ENCODE results near the gene HMCN2.

Gene HMCN2

DNA sequence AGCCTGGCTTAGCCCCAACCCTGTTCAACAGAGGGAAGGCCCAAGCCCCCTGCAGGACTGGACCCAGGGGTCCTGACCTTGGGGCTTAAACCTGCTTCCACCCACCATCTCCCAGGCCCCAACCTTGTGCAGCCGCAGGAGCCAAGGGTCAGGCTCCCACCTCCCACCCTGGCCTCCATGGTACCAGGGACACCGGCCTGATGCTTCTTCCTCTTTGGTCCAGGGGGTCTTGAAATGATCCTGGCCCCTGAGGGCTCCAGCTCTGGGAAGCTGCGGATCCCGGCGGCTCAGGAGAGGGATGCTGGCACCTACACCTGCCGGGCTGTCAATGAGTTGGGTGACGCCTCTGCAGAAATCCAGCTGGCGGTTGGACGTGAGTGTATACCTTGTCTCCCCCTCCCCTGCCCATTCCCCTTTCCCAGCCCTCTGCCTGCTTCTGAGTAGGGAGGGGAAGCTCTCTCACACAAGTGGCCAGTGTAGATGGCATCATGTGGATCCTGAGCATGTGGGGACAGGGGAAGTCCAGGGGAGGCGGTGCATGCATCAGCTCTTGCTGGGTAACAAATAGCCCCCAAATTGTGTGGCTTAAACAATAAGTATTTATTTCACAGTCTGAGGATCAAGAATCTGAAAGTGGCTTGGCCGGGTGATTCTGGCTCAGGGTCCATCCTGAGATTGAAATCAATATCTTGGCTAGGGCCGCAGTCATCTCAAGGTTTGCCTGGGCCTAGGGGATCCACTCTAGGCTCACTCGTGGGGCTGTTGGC, 44.3 kb downstream of the HMCN2 start:
- TF ChIP-seq, protein P1, sequence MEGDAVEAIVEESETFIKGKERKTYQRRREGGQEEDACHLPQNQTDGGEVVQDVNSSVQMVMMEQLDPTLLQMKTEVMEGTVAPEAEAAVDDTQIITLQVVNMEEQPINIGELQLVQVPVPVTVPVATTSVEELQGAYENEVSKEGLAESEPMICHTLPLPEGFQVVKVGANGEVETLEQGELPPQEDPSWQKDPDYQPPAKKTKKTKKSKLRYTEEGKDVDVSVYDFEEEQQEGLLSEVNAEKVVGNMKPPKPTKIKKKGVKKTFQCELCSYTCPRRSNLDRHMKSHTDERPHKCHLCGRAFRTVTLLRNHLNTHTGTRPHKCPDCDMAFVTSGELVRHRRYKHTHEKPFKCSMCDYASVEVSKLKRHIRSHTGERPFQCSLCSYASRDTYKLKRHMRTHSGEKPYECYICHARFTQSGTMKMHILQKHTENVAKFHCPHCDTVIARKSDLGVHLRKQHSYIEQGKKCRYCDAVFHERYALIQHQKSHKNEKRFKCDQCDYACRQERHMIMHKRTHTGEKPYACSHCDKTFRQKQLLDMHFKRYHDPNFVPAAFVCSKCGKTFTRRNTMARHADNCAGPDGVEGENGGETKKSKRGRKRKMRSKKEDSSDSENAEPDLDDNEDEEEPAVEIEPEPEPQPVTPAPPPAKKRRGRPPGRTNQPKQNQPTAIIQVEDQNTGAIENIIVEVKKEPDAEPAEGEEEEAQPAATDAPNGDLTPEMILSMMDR (IDR thresholded peaks at IDR 0.05; ENCODE audit: low read depth, low read length, missing control alignments) = no peak
- no peak overlapping the region for H3K4me3 ChIP-seq (ENCODE audit: low read depth, low read length)
- no peak for DNase-seq (ENCODE audit: low read depth)

DNA sequence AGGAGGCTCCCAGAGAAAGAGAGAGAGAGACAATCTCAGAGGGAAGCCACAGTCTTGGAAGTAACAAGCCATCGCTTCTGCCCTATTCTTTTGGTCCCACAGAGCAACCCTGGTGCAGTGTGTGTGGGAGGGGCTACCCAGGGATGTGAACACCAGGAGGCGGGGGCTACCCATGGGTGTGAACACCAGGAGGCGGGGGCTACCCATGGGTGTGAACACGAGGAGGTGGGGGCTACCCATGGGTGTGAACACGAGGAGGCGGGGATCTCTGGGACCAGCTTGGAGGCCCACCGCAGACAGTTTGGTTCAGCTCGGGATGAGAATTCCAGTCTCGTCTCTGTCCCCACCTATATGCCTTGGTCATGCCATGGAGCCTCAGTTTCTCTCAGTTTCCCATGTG, 44.9 kb downstream of the HMCN2 start:
- DNase-seq (ENCODE audit: low read depth) = no peak
- TF ChIP-seq, protein P1 (IDR thresholded peaks at IDR 0.05; ENCODE audit: low read depth, low read length, missing control alignments) = no peak
- no peak overlapping the region for H3K4me3 ChIP-seq (ENCODE audit: low read depth, low read length)

DNA sequence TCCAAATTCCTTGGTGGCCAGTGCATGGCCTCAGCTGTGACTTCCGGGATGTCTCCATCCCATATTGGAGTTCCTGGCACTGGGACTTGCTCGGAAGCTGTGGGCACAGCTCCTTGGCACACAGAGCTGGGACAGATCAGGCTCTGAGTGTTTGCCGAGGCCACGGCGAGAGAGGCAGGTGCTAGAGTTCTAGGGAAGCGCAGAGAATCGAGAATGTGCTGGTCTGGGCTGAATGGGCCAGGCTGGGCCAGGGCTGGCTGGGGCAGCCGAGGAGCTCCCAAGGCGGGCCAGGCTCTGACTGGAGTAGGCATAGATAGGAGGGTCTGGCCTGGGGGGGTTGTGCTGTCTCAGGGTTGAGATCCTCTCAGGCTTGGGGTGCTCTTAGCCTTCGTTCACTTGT, 45.4 kb downstream of the HMCN2 start:
- no peak overlapping the region for H3K4me3 ChIP-seq (ENCODE audit: low read depth, low read length)
- DNase-seq (ENCODE audit: low read depth) = no peak
- TF ChIP-seq, protein P1 (IDR thresholded peaks at IDR 0.05; ENCODE audit: low read depth, low read length, missing control alignments) = no peak

DNA sequence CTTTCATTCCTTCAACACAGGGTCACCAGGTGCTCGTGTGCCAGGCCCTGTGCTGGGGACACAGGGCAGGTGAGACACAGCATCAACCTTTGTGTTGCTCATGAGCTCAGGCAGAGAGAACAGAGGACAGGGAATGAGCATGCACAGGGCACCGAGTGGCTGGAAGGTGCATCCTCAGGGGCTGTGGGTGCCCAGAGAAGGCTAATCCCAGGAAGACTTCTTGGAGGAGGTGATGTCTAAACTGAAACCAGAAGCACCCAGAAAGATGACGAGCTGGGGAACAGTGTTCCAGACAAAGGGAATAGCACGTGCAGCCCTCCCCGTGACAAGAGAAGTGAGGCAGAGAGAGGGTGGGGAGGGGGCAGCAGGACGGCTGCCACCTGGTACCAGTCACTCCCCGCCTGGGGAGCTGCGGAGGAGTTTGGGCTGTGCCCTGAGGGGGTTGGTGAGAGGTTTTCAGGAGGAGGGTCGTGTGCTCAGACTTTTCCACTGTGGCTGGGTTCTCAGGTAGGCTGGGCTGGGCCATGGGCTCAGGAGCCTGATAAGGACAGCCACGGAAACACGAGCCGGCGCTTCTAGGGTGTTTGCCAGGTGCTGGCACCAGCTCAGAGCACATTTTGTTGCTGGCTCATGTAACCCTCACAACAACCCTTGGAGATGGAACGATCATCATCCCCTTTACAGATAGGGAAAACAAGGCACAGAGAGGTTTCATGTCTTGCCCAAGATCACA, 46.0 kb downstream of the HMCN2 start:
- no peak overlapping the region for H3K4me3 ChIP-seq (ENCODE audit: low read depth, low read length)
- TF ChIP-seq, protein P1 (IDR thresholded peaks at IDR 0.05; ENCODE audit: low read depth, low read length, missing control alignments) = no peak
- DNase-seq (ENCODE audit: low read depth) = no peak

DNA sequence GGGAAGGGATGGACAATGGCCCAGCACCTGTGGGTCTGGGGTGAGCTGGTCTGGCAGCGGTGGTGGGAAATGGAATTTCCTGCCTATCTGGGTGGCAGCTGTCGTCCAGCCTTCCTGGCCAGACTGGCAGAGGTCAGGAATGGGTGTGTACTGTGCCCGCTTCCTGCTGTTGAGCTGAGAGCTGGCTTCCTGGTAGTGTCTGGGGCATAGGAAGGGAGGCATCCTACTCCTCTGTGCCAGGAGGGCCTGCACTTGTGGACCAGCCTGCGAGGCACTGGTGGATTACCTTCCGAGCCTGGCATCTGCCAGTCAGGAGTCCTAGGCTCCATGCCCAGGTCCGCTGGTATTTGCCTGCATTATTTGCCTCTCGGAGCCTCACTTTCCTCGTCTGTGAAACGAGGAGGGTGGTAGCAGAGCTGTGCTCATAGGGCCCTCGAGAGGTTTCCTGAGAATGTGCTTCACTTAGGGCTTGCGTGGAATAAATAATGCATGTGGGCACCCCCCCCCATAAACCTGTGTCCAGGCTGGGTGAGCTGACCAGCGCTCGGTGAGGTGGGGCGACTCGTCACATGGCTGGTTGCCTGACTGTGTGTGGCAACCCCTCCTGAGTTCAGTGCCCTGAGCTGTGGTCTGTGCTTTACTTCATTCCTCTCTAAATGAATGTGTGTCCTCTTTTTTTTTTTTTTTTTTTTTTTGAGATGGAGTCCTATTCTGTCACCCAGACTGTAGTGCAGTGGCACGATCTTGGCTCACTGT, 47.7 kb downstream of the HMCN2 start:
- TF ChIP-seq, protein P1 (IDR thresholded peaks at IDR 0.05; ENCODE audit: low read depth, low read length, missing control alignments) = no peak
- DNase-seq (ENCODE audit: low read depth) = no peak
- no peak overlapping the region for H3K4me3 ChIP-seq (ENCODE audit: low read depth, low read length)

DNA sequence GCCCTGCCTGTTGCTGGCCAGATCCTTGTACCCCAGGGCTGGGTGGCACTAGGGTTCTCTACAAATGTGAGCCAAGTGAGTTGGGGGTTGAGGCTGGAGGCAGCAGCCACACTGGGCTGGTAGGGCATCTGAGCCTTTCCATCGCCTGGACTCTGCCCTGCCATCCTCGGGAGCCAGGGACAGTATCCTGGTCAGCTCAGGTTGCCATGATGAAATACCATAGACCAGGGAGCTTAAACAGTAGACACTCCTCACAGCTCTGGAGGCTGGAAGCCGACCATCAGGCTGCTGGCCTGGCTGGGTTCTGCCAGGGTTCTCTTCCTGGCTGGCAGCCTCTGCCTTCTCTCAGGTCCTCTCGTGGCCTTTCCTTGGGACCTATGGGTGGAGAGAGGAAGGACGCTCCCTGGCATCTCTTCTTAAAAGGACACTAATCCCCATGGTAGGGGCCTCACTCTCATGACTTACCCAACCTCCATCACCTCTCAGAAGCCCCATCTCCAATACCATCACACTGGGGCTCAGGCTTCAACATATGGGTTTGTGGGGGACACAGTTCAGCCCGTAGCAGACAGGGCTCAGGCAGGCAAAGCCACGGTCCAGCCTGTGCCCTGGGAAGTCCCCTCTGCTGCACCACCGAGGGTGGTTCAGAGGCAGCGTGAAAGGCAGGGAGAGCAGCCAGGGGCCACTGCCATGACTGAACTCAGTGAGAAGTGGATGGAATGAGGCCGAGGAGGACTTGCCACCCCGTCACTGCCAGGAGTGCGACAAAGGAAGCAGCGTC, 50.1 kb downstream of the HMCN2 start:
- DNase-seq (ENCODE audit: low read depth) = no peak
- no peak overlapping the region for H3K4me3 ChIP-seq (ENCODE audit: low read depth, low read length)
- TF ChIP-seq, protein P1 (IDR thresholded peaks at IDR 0.05; ENCODE audit: low read depth, low read length, missing control alignments) = no peak
